Panc1 (cell line): ENCODE results near the gene TESMIN. TPM values are rescaled to one million over a fixed set of nuclear protein-coding genes. Genes with fewer than 3 reads are reported as not detected.

Source experiments
- ATAC-seq: fragments of 200-7000 bp; cut with Tn5 transposase; 2 replicates; pipeline ENCODE4 v1.9.1; 2020; ENCODE audit warnings: mild to moderate bottlenecking, moderate library complexity
- BruUV-seq: library from RNA; stranded (reverse); fragments of 400-500 nt; replicated peaks from 2 replicates; lab custom pipeline; 2021; lab: Mats Ljungman, UMichigan
- CTCF ChIA-PET: fragments of 300-600 bp; sonication (Branson Sonifier 250); formaldehyde crosslinking; loops from one replicate; lab custom pipeline; 2022; ENCODE audit warnings: antibody characterized with exemption; lab: Charles Lee
- POLR2A ChIA-PET: fragments of 300-600 bp; sonication (Branson Sonifier 250); formaldehyde crosslinking; loops from one replicate; lab custom pipeline; 2022; ENCODE audit warnings: antibody characterized with exemption; lab: Charles Lee
- DNase-seq: peaks from one replicate; pipeline ENCODE4 v3.0.0-alpha.2; 2010; ENCODE audit warnings: low read depth, low spot score
- H3K27ac ChIP-seq: 2 replicates; pipeline ENCODE4 v1.5.1; 2011; ENCODE audit warnings: mild to moderate bottlenecking, low read length, inconsistent platforms
- H3K27me3 ChIP-seq: fragments of 200-500 bp; sonication (Bioruptor generic); 2 replicates; pipeline ENCODE4 v1.6.0; 2014; ENCODE audit warnings: low read length, inconsistent platforms; ENCODE audit not compliant: control insufficient read depth, insufficient read depth
- H3K36me3 ChIP-seq: fragments of 200-500 bp; sonication (Bioruptor generic); 2 replicates; pipeline ENCODE4 v1.5.1; 2014; ENCODE audit warnings: inconsistent platforms, mild to moderate bottlenecking, low read length, moderate library complexity; ENCODE audit not compliant: control insufficient read depth, insufficient read depth
- H3K4me1 ChIP-seq: 2 replicates; pipeline ENCODE4 v1.5.1; 2011; ENCODE audit warnings: inconsistent platforms, mild to moderate bottlenecking, low read length, moderate library complexity; ENCODE audit not compliant: control insufficient read depth, insufficient read depth
- H3K4me3 ChIP-seq, 2 experiments: 2 replicates each; pipeline ENCODE4 v1.5.1; 2011 to 2012; ENCODE audit warnings: low read depth in 2 of 2, low read length in 2 of 2, mild to moderate bottlenecking in 2 of 2, inconsistent platforms in 1 of 2, moderate library complexity in 1 of 2
- H3K9me3 ChIP-seq: fragments of 200-500 bp; sonication (Bioruptor generic); 2 replicates; pipeline ENCODE4 v1.5.1; 2014; ENCODE audit warnings: low read depth, mild to moderate bottlenecking, inconsistent platforms, low read length, moderate library complexity; ENCODE audit not compliant: control insufficient read depth, insufficient read depth
- POLR2AphosphoS5 ChIP-seq: IDR thresholded peaks from 2 replicates; pipeline ENCODE4 v1.6.1; 2012; ENCODE audit warnings: mild to moderate bottlenecking, low read depth, low read length, moderate library complexity
- SIN3A ChIP-seq: IDR thresholded peaks from 2 replicates; pipeline ENCODE4 v1.6.1; 2012; ENCODE audit warnings: low read depth, mild to moderate bottlenecking, low read length, moderate library complexity, borderline replicate concordance; ENCODE audit not compliant: insufficient read depth
- TCF7L2 ChIP-seq: IDR thresholded peaks from 2 replicates; pipeline ENCODE4 v1.6.1; 2011; ENCODE audit warnings: mild to moderate bottlenecking, low read depth, low read length, inconsistent platforms
- in situ Hi-C: cut with HindIII; loops from 2 replicates; pipeline ENCODE4 v1.10.0; 2016; ENCODE audit warnings: low sequenced_read_pairs, low pct_unique_long_range_greater_than_20kb
- intact Hi-C: fragments of 100-400 bp; cut with micrococcal nuclease; formaldehyde crosslinking; loops from one replicate; pipeline ENCODE4 v1.10.0; 2022; ENCODE audit not compliant: unreplicated experiment
- total RNA-seq: library from RNA; stranded (reverse); gene quantifications from one replicate; pipeline ENCODE4 v1.2.1, GENCODE V29; 2021; ENCODE audit not compliant: unreplicated experiment
- TF ChIP-seq, protein P1 (sequence below), 2 experiments: IDR thresholded peaks; 2 replicates each; pipeline ENCODE4 v1.6.1; 2011 to 2012; ENCODE audit warnings: low read depth in 2 of 2, control low read depth in 1 of 2, low read length in 1 of 2, mild to moderate bottlenecking in 1 of 2, moderate library complexity in 1 of 2; ENCODE audit not compliant: insufficient read depth in 1 of 2
- TF ChIP-seq, protein P2 (sequence below): fragments of 450-650 bp; IDR thresholded peaks from 2 replicates; pipeline ENCODE4 v1.5.1; 2017; ENCODE audit warnings: mild to moderate bottlenecking

Gene TESMIN
- total RNA-seq, 1 experiment from 2014 or later = 47.6 TPM

DNA sequence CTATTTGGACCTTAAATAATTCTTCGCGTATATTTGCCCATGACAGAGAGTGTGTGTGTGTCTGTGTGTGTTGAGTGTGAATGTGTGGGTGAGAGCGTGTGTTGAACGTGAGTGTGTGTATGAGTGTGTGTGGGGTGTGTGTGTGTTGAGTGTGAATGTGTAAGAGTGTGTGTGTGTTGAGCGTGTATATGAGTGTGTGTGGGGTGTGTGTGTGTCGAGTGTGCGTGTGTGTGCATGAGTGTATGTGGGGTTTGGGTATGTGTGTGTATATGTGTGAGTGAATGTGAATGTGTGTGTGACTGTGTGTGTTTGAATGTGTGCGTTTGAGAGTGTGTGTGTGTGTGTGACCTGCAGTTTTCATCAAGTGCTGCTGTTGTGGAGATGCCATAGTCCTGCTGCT is 40.2 kb downstream of the TESMIN start:
- POLR2A ChIA-PET = no interaction called here
- no peak overlapping the region for H3K4me3 ChIP-seq
- intact Hi-C loops = no loop called here
- H3K36me3 ChIP-seq = no peaks in the 10 kb centered on the region
- TF ChIP-seq TCF7L2 (no peak), SIN3A (no peak), POLR2AphosphoS5 (no peak)
- TF ChIP-seq, protein P1, sequence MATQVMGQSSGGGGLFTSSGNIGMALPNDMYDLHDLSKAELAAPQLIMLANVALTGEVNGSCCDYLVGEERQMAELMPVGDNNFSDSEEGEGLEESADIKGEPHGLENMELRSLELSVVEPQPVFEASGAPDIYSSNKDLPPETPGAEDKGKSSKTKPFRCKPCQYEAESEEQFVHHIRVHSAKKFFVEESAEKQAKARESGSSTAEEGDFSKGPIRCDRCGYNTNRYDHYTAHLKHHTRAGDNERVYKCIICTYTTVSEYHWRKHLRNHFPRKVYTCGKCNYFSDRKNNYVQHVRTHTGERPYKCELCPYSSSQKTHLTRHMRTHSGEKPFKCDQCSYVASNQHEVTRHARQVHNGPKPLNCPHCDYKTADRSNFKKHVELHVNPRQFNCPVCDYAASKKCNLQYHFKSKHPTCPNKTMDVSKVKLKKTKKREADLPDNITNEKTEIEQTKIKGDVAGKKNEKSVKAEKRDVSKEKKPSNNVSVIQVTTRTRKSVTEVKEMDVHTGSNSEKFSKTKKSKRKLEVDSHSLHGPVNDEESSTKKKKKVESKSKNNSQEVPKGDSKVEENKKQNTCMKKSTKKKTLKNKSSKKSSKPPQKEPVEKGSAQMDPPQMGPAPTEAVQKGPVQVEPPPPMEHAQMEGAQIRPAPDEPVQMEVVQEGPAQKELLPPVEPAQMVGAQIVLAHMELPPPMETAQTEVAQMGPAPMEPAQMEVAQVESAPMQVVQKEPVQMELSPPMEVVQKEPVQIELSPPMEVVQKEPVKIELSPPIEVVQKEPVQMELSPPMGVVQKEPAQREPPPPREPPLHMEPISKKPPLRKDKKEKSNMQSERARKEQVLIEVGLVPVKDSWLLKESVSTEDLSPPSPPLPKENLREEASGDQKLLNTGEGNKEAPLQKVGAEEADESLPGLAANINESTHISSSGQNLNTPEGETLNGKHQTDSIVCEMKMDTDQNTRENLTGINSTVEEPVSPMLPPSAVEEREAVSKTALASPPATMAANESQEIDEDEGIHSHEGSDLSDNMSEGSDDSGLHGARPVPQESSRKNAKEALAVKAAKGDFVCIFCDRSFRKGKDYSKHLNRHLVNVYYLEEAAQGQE (IDR thresholded peaks at IDR 0.05; ENCODE audit: insufficient read depth in 1 of 2, low read depth in 2 of 2, low read length in 1 of 2) = no peak
- TF ChIP-seq, protein P2, sequence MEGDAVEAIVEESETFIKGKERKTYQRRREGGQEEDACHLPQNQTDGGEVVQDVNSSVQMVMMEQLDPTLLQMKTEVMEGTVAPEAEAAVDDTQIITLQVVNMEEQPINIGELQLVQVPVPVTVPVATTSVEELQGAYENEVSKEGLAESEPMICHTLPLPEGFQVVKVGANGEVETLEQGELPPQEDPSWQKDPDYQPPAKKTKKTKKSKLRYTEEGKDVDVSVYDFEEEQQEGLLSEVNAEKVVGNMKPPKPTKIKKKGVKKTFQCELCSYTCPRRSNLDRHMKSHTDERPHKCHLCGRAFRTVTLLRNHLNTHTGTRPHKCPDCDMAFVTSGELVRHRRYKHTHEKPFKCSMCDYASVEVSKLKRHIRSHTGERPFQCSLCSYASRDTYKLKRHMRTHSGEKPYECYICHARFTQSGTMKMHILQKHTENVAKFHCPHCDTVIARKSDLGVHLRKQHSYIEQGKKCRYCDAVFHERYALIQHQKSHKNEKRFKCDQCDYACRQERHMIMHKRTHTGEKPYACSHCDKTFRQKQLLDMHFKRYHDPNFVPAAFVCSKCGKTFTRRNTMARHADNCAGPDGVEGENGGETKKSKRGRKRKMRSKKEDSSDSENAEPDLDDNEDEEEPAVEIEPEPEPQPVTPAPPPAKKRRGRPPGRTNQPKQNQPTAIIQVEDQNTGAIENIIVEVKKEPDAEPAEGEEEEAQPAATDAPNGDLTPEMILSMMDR = no peak
- no peak overlapping the region for H3K27ac ChIP-seq
- ATAC-seq (no peak), DNase-seq (no peak)
- BruUV-seq = no TSS peak
- no peaks in the 10 kb centered on the region for H3K9me3 ChIP-seq
- CTCF ChIA-PET = no interaction called here
- in situ Hi-C loops = no loop called here
- no peaks in the 10 kb centered on the region for H3K27me3 ChIP-seq
- no peaks in the 10 kb centered on the region for H3K4me1 ChIP-seq

DNA sequence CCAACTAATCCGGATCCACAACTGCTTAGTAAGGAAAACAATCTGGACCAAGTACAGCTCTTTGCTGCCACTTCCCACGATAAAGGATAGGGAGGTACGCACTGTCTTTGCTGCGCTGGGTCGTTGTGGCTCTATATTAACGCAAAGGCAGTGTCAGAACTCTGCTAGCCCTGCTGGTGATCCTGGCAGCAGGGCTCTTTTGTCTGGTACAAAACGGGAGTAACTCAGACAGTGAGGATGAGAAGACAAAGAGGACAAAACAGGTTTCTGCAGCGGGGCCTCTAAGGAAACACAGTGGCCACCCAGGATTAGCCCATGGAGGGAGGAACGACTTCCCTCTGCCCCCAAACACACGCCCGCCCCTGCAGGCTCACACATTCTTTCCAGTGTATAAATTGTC is 40.9 kb downstream of the TESMIN start:
- no peak for DNase-seq
- H3K4me3 ChIP-seq = no peak overlapping the region
- no peaks in the 10 kb centered on the region for H3K36me3 ChIP-seq
- ChIA-PET CTCF (no interaction called here), POLR2A (no interaction called here)
- no peaks in the 10 kb centered on the region for H3K9me3 ChIP-seq
- in situ Hi-C loops (no loop called here), intact Hi-C loops (no loop called here)
- BruUV-seq = no TSS peak
- TF ChIP-seq POLR2AphosphoS5 (no peak), SIN3A (no peak), TCF7L2 (no peak)
- TF ChIP-seq, protein P2 = no peak
- TF ChIP-seq, protein P1 (IDR thresholded peaks at IDR 0.05; ENCODE audit: insufficient read depth in 1 of 2, low read depth in 2 of 2, low read length in 1 of 2) = no peak
- no peaks in the 10 kb centered on the region for H3K4me1 ChIP-seq
- no peak overlapping the region for H3K27ac ChIP-seq
- H3K27me3 ChIP-seq = no peaks in the 10 kb centered on the region
- no peak for ATAC-seq
